DMS114 treated with DMSO at 0.1 percent for 48 hours (cell line): ENCODE measurements around the gene NCAPD2.

Experiments
- DNase-seq: peaks from one replicate; lab custom pipeline; 2025; ENCODE audit not compliant: unreplicated experiment; lab: John Stamatoyannopoulos, UW

NCAPD2 gene

DNA sequence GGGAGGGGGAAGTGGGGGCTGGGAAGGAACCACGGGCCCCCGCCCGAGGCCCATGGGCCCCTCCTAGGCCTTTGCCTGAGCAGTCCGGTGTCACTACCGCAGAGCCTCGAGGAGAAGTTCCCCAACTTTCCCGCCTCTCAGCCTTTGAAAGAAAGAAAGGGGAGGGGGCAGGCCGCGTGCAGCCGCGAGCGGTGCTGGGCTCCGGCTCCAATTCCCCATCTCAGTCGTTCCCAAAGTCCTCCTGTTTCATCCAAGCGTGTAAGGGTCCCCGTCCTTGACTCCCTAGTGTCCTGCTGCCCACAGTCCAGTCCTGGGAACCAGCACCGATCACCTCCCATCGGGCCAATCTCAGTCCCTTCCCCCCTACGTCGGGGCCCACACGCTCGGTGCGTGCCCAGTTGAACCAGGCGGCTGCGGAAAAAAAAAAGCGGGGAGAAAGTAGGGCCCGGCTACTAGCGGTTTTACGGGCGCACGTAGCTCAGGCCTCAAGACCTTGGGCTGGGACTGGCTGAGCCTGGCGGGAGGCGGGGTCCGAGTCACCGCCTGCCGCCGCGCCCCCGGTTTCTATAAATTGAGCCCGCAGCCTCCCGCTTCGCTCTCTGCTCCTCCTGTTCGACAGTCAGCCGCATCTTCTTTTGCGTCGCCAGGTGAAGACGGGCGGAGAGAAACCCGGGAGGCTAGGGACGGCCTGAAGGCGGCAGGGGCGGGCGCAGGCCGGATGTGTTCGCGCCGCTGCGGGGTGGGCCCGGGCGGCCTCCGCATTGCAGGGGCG, 40.2 kb downstream of the NCAPD2 start, which contains the start of gene GAPDH:
TSS of gene GAPDH (plus strand) at position 595 of the 772 bp plus-strand sequence. CDS start 316 bp downstream, outside the sequence.
- DNase-seq, result peak; percentile 94

DNA sequence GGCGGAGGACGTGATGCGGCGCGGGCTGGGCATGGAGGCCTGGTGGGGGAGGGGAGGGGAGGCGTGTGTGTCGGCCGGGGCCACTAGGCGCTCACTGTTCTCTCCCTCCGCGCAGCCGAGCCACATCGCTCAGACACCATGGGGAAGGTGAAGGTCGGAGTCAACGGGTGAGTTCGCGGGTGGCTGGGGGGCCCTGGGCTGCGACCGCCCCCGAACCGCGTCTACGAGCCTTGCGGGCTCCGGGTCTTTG, 40.7 kb downstream of the NCAPD2 start:
- DNase-seq, result no peak

DNA sequence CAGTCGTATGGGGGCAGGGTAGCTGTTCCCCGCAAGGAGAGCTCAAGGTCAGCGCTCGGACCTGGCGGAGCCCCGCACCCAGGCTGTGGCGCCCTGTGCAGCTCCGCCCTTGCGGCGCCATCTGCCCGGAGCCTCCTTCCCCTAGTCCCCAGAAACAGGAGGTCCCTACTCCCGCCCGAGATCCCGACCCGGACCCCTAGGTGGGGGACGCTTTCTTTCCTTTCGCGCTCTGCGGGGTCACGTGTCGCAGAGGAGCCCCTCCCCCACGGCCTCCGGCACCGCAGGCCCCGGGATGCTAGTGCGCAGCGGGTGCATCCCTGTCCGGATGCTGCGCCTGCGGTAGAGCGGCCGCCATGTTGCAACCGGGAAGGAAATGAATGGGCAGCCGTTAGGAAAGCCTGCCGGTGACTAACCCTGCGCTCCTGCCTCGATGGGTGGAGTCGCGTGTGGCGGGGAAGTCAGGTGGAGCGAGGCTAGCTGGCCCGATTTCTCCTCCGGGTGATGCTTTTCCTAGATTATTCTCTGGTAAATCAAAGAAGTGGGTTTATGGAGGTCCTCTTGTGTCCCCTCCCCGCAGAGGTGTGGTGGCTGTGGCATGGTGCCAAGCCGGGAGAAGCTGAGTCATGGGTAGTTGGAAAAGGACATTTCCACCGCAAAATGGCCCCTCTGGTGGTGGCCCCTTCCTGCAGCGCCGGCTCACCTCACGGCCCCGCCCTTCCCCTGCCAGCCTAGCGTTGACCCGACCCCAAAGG, 41.2 kb downstream of the NCAPD2 start:
- DNase-seq, result peak; percentile 23

DNA sequence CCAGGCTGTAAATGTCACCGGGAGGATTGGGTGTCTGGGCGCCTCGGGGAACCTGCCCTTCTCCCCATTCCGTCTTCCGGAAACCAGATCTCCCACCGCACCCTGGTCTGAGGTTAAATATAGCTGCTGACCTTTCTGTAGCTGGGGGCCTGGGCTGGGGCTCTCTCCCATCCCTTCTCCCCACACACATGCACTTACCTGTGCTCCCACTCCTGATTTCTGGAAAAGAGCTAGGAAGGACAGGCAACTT, 41.7 kb downstream of the NCAPD2 start:
- DNase-seq, result no peak

DNA sequence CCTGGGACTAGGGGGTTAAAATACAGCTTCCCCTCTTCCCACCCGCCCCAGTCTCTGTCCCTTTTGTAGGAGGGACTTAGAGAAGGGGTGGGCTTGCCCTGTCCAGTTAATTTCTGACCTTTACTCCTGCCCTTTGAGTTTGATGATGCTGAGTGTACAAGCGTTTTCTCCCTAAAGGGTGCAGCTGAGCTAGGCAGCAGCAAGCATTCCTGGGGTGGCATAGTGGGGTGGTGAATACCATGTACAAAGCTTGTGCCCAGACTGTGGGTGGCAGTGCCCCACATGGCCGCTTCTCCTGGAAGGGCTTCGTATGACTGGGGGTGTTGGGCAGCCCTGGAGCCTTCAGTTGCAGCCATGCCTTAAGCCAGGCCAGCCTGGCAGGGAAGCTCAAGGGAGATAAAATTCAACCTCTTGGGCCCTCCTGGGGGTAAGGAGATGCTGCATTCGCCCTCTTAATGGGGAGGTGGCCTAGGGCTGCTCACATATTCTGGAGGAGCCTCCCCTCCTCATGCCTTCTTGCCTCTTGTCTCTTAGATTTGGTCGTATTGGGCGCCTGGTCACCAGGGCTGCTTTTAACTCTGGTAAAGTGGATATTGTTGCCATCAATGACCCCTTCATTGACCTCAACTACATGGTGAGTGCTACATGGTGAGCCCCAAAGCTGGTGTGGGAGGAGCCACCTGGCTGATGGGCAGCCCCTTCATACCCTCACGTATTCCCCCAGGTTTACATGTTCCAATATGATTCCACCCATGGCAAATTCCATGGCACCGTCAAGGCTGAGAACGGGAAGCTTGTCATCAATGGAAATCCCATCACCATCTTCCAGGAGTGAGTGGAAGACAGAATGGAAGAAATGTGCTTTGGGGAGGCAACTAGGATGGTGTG, 42.3 kb downstream of the NCAPD2 start:
- no peak for DNase-seq

DNA sequence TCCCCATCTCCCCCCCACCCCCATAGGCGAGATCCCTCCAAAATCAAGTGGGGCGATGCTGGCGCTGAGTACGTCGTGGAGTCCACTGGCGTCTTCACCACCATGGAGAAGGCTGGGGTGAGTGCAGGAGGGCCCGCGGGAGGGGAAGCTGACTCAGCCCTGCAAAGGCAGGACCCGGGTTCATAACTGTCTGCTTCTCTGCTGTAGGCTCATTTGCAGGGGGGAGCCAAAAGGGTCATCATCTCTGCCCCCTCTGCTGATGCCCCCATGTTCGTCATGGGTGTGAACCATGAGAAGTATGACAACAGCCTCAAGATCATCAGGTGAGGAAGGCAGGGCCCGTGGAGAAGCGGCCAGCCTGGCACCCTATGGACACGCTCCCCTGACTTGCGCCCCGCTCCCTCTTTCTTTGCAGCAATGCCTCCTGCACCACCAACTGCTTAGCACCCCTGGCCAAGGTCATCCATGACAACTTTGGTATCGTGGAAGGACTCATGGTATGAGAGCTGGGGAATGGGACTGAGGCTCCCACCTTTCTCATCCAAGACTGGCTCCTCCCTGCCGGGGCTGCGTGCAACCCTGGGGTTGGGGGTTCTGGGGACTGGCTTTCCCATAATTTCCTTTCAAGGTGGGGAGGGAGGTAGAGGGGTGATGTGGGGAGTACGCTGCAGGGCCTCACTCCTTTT, 43.1 kb downstream of the NCAPD2 start:
- no peak for DNase-seq

DNA sequence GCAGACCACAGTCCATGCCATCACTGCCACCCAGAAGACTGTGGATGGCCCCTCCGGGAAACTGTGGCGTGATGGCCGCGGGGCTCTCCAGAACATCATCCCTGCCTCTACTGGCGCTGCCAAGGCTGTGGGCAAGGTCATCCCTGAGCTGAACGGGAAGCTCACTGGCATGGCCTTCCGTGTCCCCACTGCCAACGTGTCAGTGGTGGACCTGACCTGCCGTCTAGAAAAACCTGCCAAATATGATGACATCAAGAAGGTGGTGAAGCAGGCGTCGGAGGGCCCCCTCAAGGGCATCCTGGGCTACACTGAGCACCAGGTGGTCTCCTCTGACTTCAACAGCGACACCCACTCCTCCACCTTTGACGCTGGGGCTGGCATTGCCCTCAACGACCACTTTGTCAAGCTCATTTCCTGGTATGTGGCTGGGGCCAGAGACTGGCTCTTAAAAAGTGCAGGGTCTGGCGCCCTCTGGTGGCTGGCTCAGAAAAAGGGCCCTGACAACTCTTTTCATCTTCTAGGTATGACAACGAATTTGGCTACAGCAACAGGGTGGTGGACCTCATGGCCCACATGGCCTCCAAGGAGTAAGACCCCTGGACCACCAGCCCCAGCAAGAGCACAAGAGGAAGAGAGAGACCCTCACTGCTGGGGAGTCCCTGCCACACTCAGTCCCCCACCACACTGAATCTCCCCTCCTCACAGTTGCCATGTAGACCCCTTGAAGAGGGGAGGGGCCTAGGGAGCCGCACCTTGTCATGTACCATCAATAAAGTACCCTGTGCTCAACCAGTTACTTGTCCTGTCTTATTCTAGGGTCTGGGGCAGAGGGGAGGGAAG, 43.9 kb downstream of the NCAPD2 start:
- DNase-seq, result peak; percentile 71

DNA sequence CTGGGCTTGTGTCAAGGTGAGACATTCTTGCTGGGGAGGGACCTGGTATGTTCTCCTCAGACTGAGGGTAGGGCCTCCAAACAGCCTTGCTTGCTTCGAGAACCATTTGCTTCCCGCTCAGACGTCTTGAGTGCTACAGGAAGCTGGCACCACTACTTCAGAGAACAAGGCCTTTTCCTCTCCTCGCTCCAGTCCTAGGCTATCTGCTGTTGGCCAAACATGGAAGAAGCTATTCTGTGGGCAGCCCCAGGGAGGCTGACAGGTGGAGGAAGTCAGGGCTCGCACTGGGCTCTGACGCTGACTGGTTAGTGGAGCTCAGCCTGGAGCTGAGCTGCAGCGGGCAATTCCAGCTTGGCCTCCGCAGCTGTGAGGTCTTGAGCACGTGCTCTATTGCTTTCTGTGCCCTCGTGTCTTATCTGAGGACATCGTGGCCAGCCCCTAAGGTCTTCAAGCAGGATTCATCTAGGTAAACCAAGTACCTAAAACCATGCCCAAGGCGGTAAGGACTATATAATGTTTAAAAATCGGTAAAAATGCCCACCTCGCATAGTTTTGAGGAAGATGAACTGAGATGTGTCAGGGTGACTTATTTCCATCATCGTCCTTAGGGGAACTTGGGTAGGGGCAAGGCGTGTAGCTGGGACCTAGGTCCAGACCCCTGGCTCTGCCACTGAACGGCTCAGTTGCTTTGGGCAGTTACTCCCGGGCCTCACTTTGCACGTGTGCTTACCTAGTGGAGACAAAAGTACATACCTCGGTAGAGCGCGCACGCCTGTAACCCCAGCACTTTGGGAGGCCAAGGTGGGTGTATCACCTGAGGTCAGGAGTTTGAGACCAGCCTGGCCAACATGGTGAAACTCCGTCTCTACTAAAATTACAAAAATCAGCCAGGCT, 44.8 kb downstream of the NCAPD2 start:
- DNase-seq, result peak; percentile 55

DNA sequence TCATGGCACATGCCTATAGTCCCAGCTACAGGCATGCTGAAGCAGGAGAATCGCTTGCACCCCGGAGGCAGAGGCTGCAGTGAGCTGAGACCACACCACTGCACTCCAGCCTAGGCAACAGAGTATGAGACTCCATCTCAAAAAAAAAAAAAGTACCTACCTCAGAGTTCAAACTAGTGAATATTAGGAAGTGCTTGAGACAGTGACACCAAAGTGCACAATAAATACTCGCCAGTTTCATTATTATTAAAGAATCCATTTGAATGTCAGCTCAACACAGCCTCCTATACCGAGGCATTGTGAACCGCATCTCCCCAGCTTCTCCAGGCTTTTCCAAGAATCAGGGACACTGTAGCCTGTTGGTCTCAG, 45.4 kb downstream of the NCAPD2 start:
- DNase-seq, result no peak

DNA sequence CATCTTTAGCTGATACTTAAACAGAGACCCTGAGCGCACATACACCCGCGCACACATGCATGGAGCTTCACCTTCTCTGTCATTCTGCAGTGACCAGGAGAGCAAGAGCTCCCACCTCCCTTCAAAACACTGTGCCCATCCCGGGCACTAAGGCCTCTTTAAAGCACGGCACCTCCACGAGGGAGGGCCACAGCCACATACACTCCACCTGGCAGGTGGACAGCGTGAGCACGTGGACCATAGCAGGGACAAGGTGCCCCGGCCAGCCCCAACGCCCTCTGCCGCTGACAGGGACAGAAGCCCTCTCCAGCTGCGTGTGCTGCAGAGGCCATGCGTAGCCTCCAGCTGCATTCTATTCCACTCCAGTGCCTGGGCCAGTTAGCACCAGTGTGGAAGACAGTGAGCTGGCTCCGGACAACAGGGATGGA, 45.8 kb downstream of the NCAPD2 start:
- DNase-seq, result no peak

DNA sequence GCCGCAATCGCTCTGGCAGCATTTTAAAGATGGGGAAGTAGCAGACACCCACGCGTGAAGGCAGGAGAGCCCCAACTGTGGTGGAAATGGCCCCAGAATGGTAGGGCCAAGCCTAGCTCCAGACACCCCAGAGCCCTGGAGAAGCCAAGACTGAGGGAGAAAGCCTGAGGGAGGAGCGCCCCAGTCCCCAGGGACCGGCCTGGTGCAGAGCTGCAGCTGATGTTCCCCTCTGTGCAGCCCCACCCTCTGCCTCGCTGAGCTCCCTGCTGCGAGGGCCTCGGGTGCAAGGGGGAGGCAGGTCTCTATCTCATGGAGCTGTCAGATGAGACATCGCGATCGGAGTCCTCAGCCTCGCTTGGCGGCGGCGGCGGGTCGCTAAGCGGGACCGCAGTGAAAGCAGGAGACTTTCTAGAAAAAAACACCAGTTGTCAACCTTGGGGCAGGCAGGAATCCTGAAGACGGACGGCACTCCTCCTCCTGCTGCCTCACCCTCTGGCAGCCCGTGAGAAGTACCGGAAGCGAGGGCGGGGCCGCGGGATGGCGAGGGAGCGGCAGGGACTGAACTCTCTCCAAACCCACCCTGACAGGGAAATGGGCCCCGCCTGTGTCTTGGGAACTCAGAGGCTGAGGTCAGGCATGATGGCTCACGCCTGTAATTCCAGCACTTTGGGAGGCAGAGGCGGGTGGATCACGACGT, 46.4 kb downstream of the NCAPD2 start:
- no peak for DNase-seq

DNA sequence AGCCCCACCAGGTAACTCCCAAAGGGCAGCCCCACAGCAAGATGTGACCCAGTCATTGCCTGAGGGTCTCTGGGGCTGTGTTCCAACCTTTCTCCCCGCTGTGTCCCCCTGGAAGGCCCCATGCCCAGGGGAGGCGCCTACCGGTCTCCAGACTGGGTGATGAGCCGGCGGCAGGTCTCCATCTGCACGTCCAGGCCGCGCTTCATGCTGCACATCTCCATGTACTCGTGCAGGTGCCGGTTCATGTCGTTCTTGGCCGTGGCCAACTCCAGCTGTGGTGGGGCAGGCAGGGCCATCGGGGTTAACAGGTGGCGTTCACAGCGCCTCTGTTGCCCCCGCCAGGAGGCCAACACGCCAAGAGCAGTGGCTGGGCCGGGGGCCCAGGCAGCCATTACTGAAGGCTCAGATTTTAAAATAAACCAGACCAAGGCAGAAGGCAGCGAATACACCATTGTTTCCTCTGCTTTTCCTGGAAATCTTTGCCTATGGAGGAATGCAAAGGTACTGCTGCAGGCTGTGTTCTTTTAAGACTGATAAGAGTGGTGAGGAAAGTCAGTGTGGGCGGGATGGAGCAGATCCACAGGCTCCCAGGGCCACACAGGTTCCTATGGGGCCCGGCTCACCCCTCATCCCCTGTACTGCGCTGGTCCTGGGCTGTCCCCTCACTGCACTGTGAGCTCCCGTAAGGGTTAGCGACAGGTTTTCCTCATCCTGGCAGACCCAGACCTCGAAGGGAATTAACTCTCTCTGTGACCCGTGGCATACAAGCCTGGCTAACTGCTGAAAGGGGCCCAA, 47.7 kb downstream of the NCAPD2 start:
- no peak for DNase-seq

DNA sequence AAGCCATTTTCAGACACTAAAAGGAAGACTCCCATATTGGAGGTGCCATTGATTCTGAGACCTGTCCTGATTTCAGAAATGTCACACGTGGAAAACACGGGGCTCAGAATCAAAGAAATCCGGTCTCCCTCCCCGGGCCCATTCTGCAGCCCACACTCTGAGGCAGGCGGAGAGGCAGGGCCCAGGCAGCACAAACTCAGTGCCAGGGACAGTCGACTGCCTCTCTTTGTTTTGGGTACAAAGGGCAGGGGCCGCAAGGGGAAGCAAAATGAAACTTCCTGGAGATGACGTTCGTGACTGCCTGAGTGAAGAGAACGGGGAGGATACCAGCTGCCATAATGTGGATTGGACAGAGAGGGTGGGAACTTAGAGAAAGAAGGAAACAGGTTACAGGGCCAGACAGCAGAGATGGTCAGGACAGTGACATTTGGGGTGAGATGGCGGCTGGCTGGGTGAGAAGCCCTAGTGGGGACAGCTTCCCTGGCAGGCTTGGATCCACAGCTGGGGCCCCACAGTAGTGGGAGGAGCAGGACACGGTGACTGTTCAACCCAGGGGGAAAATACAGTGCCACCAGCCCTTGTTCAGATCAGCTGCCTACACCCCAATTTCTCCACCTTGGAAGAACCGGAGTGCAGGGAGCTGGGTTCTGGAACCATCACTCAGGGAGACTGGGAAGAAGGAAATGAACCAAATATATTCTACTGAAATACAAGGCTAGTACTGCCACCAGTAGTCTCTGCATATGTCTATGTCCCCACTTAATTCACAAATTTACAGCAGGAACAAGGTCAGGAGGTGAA, 48.5 kb downstream of the NCAPD2 start:
- no peak for DNase-seq

DNA sequence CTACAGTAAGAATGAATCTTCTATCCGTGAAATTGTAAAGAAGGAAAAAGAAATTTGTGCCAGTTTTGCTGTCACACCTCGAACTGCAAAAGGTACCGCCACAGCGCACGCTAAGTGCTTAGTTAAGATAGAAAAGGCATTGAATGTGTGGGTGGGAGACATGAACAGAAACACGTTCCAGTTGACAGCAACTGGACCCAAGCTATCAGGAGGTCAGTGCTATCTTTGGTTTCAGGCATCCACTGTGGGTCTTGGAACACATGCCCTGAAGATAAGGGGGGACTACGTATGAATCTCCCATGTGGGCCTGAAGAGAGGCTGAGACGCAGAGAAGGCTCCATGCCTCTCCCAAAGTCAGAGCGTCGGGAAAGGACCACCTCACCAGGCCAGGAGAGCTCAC, 52.1 kb downstream of the NCAPD2 start:
- DNase-seq, result no peak

DNA sequence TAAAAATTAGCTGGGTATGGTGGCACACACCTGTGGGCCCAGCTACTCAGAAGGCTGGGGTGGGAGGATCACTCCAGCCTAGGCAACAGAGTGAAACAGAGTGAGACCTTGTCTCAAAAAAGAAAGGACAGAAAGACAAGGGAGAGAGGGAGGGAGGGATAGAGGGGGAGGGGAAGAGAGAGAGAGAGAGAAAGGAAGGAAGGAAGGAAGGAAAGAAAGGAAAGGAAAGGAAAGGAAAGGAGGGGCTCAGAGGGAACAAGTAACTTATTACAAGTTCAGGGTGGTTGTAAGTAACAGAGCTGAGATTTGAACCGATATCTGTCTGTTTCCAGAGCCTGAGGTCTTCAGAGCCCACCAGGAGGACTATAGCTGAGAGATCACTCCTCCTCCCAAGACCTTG, 53.7 kb downstream of the NCAPD2 start:
- DNase-seq, result no peak

DNA sequence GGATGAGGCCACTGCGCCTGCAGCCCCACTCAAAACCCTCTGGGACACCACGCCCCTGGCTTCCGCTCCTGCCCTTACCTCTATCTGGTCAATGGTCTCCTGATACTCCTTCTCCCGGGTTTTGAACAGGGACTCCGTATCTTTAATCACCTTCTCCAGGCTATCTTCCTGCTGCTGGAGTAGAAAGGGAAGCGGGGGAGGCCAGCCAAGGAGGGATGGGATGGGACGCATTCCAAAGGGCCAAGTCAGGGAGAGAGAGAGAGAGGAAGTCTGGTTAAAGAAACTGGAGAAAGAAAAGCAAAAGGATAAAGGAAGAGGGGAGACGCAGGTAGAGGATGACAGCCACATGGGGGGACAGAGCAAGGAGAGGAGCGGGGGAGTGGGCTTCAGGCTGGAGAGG, 54.1 kb downstream of the NCAPD2 start:
- no peak for DNase-seq

DNA sequence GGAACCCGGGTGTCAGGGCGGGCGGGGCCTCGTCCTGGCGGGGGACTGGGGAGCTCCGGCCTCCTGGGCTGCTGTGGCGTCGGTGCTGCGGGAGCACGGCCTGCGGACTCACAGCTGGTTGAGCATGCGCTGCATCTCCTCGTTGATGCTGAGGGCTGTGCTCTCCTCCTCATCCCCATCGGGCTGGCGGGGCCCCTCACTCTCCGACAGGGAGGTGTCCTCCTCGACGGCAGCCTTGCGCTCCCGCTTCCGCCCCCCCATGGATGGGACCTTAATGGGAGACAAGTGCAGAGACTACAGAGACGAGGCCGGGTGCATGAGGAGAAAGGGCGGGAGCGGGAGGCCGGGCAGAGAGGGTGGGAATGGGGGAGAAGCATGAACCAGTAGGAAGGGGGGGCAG, 54.7 kb downstream of the NCAPD2 start:
- no peak for DNase-seq
